ENCODE data around the gene PAQR6. TPM values are rescaled to one million over a fixed set of nuclear protein-coding genes. Genes with fewer than 3 reads are reported as not detected.
A peak's percentile ranks its signal among the peaks of the same experiment; 100 is the strongest.

The PAQR6 gene
- total RNA-seq, 1 experiment from 2014 or later, result 0.07 TPM

DNA sequence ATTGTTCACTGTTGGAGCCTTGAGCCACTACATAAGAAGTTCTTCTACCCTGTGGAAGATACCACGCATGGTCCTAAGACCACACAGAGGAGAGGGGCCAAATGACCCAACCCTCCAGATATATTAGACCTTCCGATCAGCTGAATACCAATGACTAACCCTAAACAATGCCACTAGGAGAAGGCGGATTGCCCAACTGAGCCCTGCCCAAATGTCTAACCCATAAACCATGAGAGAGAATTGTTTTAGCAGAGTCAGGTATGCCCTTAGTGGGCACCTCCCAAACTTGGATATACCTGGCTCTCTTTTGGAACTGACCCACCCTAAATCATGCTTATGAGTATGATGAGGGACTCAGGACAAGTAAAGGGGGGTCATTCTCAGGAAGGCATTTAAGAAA lies 22.5 kb upstream of the PAQR6 start:
- DNase-seq (ENCODE audit: low spot score), result no peak
- in situ Hi-C loops (cut with HindIII; ENCODE audit: low sequenced_read_pairs), result no loop called here

DNA sequence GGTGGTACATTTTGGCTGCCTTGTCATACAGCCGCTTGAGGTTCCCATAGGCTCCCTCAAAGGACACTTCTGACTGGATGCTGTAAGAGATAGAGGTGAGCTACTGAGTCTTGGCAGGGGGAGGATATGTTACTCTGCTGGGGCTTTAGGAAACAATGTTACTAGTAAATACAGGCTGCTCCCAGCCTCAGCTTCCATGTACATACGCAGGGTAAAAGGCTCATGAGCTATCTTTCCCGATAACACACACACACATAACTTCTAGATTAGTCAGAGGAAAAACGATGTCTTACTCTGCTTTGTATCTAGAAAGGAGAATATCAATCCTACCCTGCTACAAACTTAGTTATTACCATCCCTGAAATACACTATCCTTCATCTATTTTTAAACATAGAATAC lies 20.5 kb upstream of the PAQR6 start:
- DNase-seq (ENCODE audit: low spot score), result no peak
- in situ Hi-C loops (cut with HindIII; ENCODE audit: low sequenced_read_pairs), result no loop called here

DNA sequence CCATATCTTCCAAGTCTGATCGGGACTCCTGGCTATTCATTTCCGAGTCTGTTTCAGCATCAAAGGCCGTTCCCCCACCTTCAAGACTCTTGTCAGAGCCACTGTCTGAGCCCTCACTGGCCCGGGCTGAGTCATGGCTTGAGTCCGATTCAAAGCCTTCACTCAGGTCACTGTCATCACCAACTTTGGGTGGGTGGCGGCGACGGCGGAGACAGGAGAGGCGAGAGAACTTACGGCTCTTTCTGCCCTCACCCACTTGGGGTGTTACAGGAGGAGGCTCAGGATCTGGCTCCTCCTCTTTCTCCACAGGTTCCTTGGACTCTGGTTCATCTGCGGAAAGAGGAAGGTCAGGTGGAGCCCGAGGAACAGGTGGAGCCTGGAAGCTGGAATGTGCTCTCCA lies 18.2 kb upstream of the PAQR6 start:
- in situ Hi-C loops (cut with HindIII; ENCODE audit: low sequenced_read_pairs), result no loop called here
- no peak for DNase-seq (ENCODE audit: low spot score)

DNA sequence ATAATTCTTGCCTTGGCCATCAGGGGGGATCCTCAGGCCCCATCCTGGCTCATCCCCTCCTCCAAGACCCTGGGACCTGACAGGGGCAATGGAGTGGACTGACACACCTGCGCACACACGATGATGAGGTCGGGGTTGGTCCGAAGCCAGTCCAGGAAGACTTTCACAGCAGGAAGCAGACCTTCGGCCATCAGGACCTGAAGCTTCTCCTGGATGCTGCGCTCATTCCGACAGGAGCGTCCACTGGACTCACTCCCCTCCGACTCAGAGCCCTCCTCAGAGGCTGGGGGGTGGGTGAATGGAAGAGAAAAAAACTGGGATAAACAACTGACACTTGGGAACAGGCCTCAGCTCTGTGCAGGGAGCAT lies 15.4 kb upstream of the PAQR6 start:
- in situ Hi-C loops (cut with HindIII; ENCODE audit: low sequenced_read_pairs), result no loop called here
- DNase-seq (ENCODE audit: low spot score), result no peak

DNA sequence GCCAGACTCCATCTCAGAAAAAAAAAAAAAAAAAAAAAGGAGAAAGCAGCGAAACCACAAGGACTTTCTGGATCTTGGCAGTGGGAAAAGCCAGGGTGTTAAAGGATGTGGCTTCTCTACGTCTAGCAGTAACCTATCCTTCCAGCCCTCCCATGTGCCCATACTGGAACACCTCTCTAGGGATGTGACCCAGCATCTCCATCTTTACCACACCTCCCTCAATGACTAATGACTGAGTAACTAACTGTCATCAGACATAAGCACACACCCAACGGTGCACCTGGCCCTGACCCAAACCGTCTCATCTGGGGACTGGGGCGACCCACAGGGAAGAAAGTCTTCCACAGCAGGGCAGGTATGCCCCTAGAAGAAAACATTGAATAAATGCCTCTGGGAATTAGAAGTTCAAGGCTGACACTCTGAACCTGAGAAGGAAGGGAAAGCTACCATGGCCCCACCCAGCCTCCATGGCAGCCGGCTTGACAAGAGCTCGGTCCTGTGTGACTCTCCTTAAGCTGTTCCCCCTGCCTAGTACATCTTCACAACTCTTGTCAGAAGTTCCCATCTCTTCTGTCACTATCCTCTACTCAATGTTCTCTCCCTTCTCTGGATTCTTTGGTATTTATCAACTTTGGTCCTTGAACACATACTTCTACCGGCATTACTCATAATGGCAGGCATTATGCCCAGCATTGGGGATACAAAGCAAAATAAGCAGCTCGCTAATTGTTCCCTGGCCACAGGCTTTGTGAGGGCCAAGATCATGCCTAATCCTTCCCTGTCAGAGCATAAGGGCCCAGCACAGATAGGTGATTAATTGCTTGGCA lies 14.8 kb upstream of the PAQR6 start:
- in situ Hi-C loops (cut with HindIII; ENCODE audit: low sequenced_read_pairs), result no loop called here
- DNase-seq (ENCODE audit: low spot score), result no peak

DNA sequence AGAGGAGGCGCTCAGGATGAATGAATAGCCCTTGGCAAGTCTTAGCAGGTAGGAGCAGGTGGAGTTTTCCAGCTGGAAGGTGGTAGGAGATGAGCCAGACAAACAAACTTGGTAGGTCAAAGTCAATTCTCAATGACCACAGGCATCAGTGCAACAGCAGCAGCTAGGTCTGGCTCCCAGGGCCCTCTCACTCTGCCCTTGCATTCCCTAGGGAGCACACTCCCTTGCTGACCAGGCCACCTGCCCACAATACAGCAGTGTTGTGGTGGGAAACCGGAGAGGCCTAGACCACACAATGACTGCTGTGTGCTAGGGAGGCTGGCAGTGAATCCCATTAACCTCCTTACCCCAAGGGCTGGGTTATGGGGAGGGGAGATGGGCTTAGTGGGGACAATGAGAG lies 13.0 kb upstream of the PAQR6 start:
- in situ Hi-C loops (cut with HindIII; ENCODE audit: low sequenced_read_pairs), result no loop called here
- DNase-seq (ENCODE audit: low spot score), result no peak

DNA sequence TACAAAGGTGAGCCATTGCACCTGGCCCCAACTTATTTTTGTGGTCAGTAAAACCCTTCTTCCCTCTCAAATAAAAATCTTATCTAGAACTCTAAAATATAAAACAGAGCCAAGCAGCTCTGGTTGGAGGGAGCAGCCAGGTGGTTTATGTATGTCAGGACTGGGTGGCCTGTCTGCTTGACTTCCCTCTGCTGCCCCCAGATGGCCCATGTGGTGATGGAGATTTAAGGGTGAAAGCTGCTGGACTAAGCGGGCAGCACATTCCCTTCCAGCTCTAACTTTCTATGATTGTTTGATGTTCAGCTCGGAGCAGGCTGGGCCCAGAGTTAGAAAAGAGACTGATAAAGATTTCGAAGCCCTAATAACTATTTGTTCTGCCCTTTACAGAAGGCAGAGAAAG lies 11.9 kb upstream of the PAQR6 start:
- in situ Hi-C loops (cut with HindIII; ENCODE audit: low sequenced_read_pairs), result no loop called here
- DNase-seq (ENCODE audit: low spot score), result no peak

DNA sequence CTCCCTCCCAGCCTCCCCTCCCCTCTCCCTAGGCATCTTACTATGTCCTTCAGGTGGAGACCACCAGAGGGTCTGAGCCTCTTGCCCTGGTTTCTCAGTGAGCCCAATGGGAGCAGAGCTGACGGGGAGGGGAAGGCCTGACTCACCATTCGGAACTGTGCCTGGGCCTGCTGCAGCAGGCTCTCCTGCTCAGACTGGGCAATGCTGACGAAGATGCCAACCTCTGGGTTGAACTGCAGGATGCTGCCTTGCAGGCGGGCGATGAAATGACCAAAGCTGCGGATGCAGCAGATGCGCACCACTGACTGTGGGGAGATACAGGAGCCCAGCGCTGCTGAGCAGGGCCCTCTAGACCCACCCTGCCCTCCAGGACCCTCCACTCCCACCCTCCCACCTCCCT lies 11.0 kb upstream of the PAQR6 start:
- in situ Hi-C loops (cut with HindIII; ENCODE audit: low sequenced_read_pairs), result no loop called here
- DNase-seq (ENCODE audit: low spot score), result no peak

DNA sequence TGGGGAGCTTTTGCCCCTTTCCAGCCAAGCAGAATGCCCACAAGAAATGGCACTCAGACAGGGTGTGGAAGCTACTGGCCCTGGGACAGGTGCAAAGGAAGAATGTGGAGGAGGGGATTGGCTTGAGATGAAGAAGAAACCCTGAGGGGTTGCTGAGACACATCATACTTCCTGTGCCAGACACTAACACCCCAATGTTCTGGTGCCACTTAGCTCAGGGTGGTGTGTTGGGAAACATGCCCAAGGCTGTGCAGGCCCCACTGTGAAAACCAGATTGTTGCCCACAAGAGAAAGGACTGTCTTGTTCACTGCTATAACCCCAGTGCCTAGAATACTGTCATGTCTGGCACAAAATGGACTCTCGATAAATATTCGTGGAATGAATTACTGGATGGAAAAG lies 9.9 kb upstream of the PAQR6 start:
- no peak for DNase-seq (ENCODE audit: low spot score)

DNA sequence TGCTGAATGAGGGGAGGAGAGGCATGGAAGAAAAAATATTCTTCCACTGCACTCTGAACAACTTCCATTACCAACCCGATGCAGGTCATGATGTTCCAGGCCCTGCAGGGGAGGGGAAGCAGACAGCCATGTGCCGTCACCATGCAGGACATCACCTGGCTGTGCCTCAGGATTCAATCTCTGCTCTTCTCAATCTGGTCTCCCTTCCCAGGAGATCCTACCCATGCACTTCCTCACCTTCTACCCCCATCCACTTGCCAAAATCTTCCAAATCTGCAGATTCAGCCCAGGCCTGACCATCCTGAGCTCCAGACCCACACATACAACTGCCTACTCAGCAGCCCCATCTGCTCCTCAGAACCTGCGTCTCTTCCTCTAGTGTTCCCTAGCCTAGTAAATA lies 5.8 kb upstream of the PAQR6 start:
- peak; percentile 66 for DNase-seq (ENCODE audit: low spot score)
- in situ Hi-C loops (cut with HindIII; ENCODE audit: low sequenced_read_pairs), result no loop called here

More for the DNA sequence above, 9.9 kb upstream of the PAQR6 start:
- in situ Hi-C loops (cut with HindIII; ENCODE audit: low sequenced_read_pairs), result no loop called here

DNA sequence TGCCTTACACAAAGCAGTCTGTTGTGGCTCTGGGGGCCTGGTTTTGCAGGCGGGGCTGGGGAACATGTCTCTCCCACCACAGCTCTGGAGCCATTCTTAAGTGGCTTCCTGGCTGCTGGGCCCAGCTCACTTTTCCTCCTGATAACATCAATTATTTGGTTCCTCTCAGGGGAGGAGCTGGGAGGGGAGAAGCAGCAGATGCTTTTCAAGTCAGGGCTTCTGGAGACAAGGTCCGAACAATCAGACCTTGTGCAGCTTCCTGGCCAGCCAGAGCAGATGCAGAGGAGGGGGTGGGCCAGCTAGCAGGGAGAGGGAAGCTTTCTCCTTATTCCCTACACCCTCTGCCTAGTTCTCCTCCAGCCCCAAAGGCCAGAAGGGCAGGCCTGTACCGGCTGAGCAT lies 3.7 kb upstream of the PAQR6 start:
- in situ Hi-C loops (cut with HindIII; ENCODE audit: low sequenced_read_pairs), result no loop called here
- no peak for DNase-seq (ENCODE audit: low spot score)

DNA sequence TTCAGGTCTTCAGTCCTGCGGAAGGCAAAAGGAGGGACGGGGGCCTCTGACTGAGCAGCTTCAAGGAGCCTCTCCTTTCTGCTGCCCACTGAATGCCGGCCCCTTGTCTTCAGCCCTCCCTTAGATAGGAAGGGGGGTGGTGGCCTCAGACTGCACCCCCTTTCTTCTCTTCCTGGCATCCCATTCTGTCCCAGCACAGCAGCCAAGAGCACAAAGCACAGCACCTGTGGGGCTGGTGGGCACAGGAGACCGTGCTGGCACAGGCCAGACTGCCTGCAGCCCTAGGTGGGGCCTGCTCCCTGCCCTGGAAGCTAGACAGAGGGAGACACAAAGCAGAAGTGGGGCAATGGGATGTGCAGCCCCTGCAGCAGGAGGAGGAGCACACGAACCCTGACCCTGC lies 1.7 kb upstream of the PAQR6 start:
- DNase-seq (ENCODE audit: low spot score), result no peak
- in situ Hi-C loops (cut with HindIII; ENCODE audit: low sequenced_read_pairs), result no loop called here

DNA sequence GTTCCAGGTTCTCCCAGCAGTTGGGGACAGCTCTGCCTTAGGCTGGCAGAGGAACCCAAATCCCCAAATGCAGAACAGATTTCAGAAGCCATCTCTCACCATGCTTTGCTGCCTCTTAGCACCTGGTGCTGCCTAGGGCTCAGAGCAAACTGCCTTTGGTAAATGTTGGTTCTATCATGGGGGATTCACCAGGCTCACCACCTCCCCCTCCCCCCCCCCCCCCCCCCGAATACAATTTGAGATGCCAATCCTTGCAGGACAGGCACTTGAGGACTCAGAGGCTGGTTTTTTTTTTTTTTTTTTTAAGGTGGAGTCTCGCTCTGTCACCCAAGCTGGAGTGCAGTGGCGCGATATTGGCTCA lies 447 bp upstream of the PAQR6 start:
- no peak for DNase-seq (ENCODE audit: low spot score)
- in situ Hi-C loops (cut with HindIII; ENCODE audit: low sequenced_read_pairs), result no loop called here

DNA sequence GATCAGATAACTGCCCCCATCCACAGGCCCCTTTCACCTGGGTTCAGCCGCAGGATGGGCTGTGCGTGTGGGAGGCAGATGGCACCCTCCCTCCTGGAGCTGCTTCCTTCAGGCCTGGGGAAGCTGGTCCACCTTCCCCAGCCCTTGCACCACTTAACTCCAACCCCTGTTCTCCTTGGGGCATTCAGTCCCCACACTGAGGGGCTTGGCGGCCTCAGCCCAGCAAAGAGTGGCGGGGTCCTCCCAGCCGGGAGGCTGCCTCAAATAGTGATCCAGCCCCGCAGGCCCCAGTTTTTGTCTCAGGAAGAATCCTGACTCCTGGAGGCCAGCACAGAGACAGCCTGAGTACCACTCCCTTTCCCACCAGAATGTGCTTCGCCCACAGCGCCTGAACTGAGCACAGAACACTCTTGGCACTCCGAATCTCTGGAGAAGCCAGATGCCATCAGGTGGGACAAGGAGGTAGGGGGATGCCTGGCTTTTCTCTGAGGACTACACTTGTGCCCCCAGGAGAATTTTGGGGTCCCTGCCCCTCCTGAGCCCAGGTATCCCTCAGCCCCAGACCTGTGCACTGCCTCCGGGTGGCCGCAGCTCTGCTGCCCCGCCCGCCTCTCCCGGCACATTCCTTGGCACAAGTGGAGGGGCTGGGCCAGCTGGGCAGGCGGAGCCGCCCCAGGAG lies 936 bp downstream of the PAQR6 start:
- in situ Hi-C loops (cut with HindIII; ENCODE audit: low sequenced_read_pairs), result no loop called here
- DNase-seq (ENCODE audit: low spot score), result no peak

DNA sequence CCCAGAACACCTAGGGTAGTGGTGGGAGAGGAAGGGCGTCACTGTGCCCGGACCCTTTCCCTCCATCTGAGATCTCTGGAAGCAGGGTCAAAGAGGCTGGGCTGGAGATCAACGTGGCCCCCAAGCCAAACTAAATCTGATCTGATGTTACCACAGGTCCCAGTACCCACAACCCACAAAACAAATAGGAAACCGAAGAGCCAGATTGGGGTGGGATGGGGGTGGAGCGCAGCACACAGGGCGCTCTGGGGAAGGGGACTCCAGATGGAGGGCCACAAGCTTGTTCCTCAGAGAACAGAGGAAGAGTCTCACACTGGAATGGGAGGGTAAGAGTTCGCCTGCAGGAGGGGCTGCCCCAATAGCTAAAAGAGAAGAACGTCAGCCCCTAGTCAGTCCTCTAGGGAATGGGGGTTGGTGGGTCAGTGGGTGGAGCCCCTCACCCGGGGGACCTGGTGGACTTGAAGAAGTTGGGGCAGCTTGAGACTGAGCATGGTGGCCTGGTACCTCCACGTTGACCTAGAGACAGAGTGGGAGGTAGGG lies 1.5 kb downstream of the PAQR6 start:
- no peak for DNase-seq (ENCODE audit: low spot score)
- in situ Hi-C loops (cut with HindIII; ENCODE audit: low sequenced_read_pairs), result no loop called here

DNA sequence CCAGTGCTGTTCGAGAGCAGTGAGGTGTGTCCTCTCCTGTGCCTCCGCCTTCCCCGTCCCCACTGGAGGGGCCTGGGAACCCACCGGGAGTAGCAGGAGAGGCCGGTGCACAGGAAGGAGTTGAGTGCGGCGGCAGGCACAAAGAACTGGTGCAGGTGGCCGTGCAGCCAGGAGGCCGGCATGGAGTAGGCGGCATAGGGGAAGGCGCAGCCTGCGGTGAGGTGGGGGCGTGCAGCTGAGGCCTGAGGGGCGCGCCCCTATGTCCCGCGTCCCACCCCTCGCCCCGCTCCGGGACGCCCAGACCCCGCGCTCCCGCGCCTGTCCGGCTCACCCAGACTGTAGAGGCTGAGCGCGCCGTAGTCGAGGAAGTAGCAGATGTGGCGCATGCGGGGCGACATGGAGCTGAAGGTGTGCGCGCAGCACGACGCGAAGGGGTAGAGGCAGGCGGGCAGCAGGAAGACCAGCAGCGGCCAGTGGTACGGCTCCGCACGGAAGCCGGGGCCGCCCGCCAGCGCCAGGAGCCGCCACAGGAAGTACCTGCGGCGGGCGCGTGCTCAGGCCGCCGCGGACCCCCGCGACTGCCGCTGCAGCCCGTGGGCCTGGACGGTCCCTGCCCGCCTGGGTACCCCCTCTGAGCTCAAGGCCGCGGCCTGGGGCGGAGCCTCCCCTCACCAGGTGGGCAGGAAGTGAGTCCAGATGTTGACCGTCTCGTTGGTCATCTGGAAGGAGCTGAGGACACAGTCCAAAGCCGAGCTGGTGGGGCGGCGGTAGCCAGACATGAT lies 2.2 kb downstream of the PAQR6 start:
- no peak for DNase-seq (ENCODE audit: low spot score)
- in situ Hi-C loops (cut with HindIII; ENCODE audit: low sequenced_read_pairs), result no loop called here

DNA sequence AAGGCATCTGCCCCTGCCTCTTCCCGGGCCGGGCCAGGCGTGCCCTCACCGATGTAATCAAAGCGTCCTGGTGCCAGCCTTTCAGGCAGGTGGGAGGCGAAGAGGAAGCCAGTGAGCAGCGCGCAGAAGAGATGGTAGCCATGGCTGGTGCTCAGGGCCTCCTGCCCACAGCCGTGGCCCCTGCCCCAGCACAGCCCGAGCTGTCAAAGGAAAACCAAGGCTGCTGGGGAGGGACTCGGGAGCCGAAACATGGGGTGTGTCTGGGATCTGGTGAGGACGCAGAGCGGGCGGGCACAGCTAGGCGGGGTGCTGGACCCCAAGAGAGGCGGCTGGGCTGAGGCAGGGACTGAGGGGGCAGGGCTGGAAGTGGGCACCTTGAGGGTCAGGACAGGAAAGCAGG lies 3.1 kb downstream of the PAQR6 start:
- in situ Hi-C loops (cut with HindIII; ENCODE audit: low sequenced_read_pairs), result no loop called here
- DNase-seq (ENCODE audit: low spot score), result no peak

DNA sequence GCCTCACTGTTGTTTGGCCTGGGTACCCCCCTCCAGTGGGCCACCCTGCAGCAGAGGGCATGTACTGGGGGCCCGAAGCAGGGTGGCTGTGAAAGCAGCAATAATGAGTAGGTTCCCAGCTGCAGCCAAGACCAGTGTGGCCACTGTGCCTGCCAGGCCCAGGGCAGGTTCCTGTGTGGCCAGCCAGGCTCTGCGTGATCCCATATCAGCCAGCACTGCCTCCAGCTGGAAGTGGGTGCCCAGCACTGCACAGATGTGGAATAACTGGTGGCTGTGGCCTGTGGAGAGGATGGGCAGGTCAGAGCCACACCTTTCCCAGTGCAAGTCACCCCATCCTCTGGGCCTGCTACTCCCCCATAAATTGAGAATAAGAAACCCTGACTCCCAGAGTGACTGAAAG lies 3.7 kb downstream of the PAQR6 start:
- in situ Hi-C loops (cut with HindIII; ENCODE audit: low sequenced_read_pairs), result no loop called here
- DNase-seq (ENCODE audit: low spot score), result no peak

DNA sequence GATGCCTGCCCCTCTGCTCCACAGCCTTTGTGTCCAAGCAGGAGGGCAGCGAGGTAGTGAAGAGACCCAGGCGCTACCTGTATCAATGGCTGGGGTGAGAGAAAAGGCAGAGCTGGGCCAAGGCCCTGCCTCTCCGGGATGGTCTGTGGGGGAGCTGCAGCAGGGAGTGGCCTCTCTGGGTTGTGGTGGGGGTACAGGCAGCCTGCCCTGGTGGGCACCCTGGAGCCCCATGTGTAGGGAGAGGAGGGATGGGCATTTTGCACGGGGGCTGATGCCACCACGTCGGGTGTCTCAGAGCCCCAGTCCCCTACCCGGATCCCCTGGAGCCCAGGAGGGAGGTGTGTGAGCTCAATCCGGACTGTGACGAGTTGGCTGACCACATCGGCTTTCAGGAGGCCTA lies 5.1 kb downstream of the PAQR6 start:
- no peak for DNase-seq (ENCODE audit: low spot score)
- in situ Hi-C loops (cut with HindIII; ENCODE audit: low sequenced_read_pairs), result no loop called here

DNA sequence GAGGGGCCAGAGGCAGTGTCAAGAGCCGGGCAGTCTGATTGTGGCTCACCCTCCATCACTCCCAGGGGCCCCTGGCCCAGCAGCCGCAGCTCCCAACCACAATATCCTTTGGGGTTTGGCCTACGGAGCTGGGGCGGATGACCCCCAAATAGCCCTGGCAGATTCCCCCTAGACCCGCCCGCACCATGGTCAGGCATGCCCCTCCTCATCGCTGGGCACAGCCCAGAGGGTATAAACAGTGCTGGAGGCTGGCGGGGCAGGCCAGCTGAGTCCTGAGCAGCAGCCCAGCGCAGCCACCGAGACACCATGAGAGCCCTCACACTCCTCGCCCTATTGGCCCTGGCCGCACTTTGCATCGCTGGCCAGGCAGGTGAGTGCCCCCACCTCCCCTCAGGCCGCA lies 5.9 kb downstream of the PAQR6 start, which contains the start of gene BGLAP:
Gene BGLAP, plus strand, starts transcription at position 259 of the 400 bp plus-strand sequence. Its CDS starts 48 bp downstream, at position 307.
- DNase-seq (ENCODE audit: low spot score), result no peak
- in situ Hi-C loops (cut with HindIII; ENCODE audit: low sequenced_read_pairs), result no loop called here
